Measurements from ENCODE around the gene MPPED2.

The MPPED2 gene

GRCh38 chr11:30453705-30454104, 132.4 kb downstream of the MPPED2 start:
- no peak for DNase-seq (ENCODE audit: low spot score)

GRCh38 chr11:30452842-30453241, 133.3 kb downstream of the MPPED2 start:
- no peak for DNase-seq (ENCODE audit: low spot score)

GRCh38 chr11:30452114-30452513, 134.0 kb downstream of the MPPED2 start:
- no peak for DNase-seq (ENCODE audit: low spot score)

- no peak for DNase-seq (ENCODE audit: low spot score)
These were observed 134.5 kb downstream of the MPPED2 start for GRCh38 chr11:30451626-30452025.

- no peak for DNase-seq (ENCODE audit: low spot score)
These were observed 135.0 kb downstream of the MPPED2 start for GRCh38 chr11:30451167-30451566.

- no peak for DNase-seq (ENCODE audit: low spot score)
These were observed 139.0 kb downstream of the MPPED2 start for GRCh38 chr11:30447058-30447640.

- no peak for DNase-seq (ENCODE audit: low spot score)
These were observed 139.6 kb downstream of the MPPED2 start for GRCh38 chr11:30446520-30446919.

GRCh38 chr11:30445056-30445455, 141.1 kb downstream of the MPPED2 start:
- DNase-seq (ENCODE audit: low spot score): no peak

DNA sequence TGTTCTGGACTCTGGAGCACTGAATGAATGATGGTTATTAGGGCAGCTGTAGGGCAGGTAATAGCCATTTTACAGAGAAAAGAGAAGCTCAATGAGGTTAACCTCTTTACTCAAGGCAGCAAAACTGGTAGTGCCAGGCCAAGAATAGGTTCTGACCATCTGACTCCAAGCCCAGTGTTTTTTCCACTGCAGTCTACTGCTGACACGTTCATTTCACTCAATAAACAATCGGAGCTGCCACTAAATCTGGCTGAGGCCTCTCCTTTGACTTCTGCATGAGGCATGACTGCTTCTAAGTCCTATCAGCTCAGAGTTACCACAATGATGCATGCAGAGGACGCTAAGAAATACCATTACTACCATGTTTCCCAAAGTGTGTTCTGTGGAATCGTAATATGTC, 145.6 kb downstream of the MPPED2 start:
- no peak for DNase-seq (ENCODE audit: low spot score)

GRCh38 chr11:30436801-30437200, 149.4 kb downstream of the MPPED2 start:
- DNase-seq (ENCODE audit: low spot score): no peak

DNA sequence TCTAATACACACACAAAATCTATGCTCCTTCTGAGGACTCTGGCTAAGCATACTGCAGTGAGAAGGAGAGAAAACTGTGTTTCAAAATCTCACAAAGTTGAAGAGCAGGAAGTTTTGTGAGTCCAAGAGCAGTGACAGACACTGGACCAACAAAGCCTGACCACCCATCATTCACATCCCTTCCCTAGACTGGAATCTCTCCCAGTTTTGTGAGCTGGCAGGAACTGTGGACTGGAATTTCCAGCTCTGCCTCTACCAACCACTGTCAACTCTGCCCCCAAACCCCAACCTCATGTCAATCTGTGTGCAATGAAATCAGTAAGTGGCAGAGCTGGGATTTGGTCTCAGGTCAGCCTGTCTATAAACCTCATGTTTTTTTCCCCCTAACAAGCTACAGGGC, 150.7 kb downstream of the MPPED2 start:
- no peak for DNase-seq (ENCODE audit: low spot score)

DNA sequence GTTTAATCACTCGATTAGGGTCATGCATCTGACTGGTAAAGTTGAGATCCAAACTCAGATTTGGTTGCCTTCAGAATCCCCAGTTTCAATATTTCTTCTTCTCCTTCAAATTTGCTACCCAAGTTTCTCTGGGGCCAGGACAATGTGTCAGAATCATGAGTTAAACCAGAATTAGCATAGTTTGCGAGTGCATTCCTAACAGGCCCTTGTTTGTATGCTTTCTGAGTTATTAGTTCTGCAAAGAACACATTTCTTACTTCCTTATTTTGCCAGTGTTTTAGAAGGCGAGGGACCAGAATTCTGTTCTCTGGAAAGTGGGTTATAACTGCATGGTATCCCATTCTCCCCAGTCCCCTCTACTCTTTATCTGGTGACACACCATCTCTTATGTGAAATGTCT, 151.3 kb downstream of the MPPED2 start:
- no peak for DNase-seq (ENCODE audit: low spot score)

- no peak for DNase-seq (ENCODE audit: low spot score)
These were observed 152.3 kb downstream of the MPPED2 start for GRCh38 chr11:30433831-30434230.

DNA sequence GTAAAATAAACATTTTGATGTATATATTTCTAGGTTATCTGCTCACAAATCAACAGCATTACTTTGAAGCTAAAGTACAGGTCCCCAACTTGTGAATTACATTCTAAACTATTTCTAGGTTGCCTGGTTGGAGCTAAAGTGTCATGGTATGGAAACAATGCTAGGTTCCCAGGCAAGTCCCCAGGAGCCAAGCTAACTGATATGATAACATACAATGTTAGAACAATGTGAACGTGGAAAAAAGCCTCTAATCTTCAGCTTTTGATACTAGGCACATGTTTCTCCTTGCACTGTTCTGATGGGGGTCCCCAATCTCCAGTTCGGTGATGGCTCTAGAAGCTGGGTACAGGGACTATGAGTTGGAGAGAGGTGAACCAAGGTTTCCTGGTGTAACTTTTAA, 153.4 kb downstream of the MPPED2 start:
- no peak for DNase-seq (ENCODE audit: low spot score)

GRCh38 chr11:30432178-30432577, 154.0 kb downstream of the MPPED2 start:
- no peak for DNase-seq (ENCODE audit: low spot score)

DNA sequence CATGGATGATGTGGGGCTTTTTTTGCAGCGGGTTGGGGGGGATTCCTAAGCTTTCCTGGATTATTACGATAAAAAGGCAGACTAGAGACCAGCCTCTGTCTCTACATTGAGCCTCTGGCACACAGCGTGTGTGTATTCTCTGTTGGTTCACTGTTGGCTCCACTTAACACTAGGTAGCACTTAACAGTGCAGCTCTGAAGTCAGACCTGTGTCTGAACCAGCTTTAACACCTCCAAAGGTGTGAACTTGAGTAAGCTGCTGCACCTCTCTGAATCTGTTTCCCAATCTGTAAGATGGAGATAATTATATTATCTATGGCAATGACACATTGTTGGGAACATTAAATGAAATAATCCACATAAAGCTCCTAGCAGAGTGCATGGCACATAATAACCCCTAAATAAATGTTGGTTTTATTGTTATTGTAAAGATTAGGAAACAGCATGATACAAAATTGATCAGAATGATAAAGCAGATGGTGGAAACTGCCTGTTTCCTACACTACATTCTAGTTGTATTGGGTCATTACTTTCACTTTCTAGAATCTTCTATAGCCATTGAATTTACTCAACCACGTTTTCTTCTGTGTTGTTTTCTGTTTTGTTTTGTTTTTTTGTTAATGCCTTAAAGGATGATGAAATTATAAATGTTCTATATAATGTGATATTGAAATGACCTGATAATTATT, 154.9 kb downstream of the MPPED2 start:
- no peak for DNase-seq (ENCODE audit: low spot score)

- no peak for DNase-seq (ENCODE audit: low spot score)
These were observed 156.6 kb downstream of the MPPED2 start for GRCh38 chr11:30429550-30429949.

- DNase-seq (ENCODE audit: low spot score): no peak
These were observed 159.4 kb downstream of the MPPED2 start for GRCh38 chr11:30426781-30427180.

GRCh38 chr11:30424844-30425243, 161.3 kb downstream of the MPPED2 start:
- no peak for DNase-seq (ENCODE audit: low spot score)

- no peak for DNase-seq (ENCODE audit: low spot score)
These were observed 161.8 kb downstream of the MPPED2 start for GRCh38 chr11:30424321-30424720.

- DNase-seq (ENCODE audit: low spot score): no peak
These were observed 162.3 kb downstream of the MPPED2 start for GRCh38 chr11:30423886-30424285.

- DNase-seq (ENCODE audit: low spot score): no peak
These were observed 162.9 kb downstream of the MPPED2 start for GRCh38 chr11:30423279-30423648.

GRCh38 chr11:30422447-30423278, 163.5 kb downstream of the MPPED2 start:
- no peak for DNase-seq (ENCODE audit: low spot score)

Measured in CD4-positive, alpha-beta T cell treated with Interleukin-6 at 100 ng/mL for 8 hours (primary cell).